ENCODE results near the gene MS4A15. TPM values are rescaled to one million over a fixed set of nuclear protein-coding genes. Genes with fewer than 3 reads are reported as not detected.

MS4A15 gene
- total RNA-seq, 4 donors from 2014 or later: not detected

- H3K4me3 ChIP-seq: no peak overlapping the region
- no peaks in the 10 kb centered on the region for H3K36me3 ChIP-seq
- H3K4me1 ChIP-seq: peaks cover 0 to 18% (median 0%) of the 10 kb centered on the region in 3 donors
- ATAC-seq: no peak
- TF ChIP-seq, protein P1, sequence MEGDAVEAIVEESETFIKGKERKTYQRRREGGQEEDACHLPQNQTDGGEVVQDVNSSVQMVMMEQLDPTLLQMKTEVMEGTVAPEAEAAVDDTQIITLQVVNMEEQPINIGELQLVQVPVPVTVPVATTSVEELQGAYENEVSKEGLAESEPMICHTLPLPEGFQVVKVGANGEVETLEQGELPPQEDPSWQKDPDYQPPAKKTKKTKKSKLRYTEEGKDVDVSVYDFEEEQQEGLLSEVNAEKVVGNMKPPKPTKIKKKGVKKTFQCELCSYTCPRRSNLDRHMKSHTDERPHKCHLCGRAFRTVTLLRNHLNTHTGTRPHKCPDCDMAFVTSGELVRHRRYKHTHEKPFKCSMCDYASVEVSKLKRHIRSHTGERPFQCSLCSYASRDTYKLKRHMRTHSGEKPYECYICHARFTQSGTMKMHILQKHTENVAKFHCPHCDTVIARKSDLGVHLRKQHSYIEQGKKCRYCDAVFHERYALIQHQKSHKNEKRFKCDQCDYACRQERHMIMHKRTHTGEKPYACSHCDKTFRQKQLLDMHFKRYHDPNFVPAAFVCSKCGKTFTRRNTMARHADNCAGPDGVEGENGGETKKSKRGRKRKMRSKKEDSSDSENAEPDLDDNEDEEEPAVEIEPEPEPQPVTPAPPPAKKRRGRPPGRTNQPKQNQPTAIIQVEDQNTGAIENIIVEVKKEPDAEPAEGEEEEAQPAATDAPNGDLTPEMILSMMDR (IDR thresholded peaks at IDR 0.05): no peak
- TF ChIP-seq POLR2AphosphoS5 (IDR thresholded peaks at IDR 0.05): no peak
- no peak for TF ChIP-seq POLR2A (IDR thresholded peaks at IDR 0.05)
- TF ChIP-seq EP300 (IDR thresholded peaks at IDR 0.05): no peak
- H3K27me3 ChIP-seq: no peaks in the 10 kb centered on the region
- H3K9me3 ChIP-seq: no peaks in the 10 kb centered on the region
- WGBS, 2 donors (ENCODE audit: low coverage in 1 of 2): 73 to 76% methylated on average over 5 to 7 of the region's 7 CpGs
- no peak overlapping the region for H3K27ac ChIP-seq
These were observed 24.8 kb downstream of the MS4A15 start for GRCh38 chr11:60781286-60781980.

- TF ChIP-seq POLR2AphosphoS5 (IDR thresholded peaks at IDR 0.05): no peak
- TF ChIP-seq, protein P1 (IDR thresholded peaks at IDR 0.05): no peak
- no peak for TF ChIP-seq EP300 (IDR thresholded peaks at IDR 0.05)
- no peak for TF ChIP-seq POLR2A (IDR thresholded peaks at IDR 0.05)
- peaks cover 2 to 23% (median 3%) of the 10 kb centered on the region in 3 donors for H3K4me1 ChIP-seq
- no peak for ATAC-seq
- H3K9me3 ChIP-seq: no peaks in the 10 kb centered on the region
- no peak overlapping the region for H3K27ac ChIP-seq
- WGBS, 2 donors (ENCODE audit: low coverage in 1 of 2): 94 to 100% methylated on average over 1 to 2 of the region's 4 CpGs
- H3K27me3 ChIP-seq: no peaks in the 10 kb centered on the region
- no peak overlapping the region for H3K4me3 ChIP-seq
- H3K36me3 ChIP-seq: no peaks in the 10 kb centered on the region
These were observed 25.3 kb downstream of the MS4A15 start for GRCh38 chr11:60781981-60782316.

GRCh38 chr11:60782393-60783140 is 25.9 kb downstream of the MS4A15 start:
- no peaks in the 10 kb centered on the region for H3K36me3 ChIP-seq
- no peak for ATAC-seq
- no peaks in the 10 kb centered on the region for H3K9me3 ChIP-seq
- peaks cover 2 to 29% (median 8%) of the 10 kb centered on the region in 3 donors for H3K4me1 ChIP-seq
- TF ChIP-seq, protein P1 (IDR thresholded peaks at IDR 0.05): no peak
- TF ChIP-seq EP300 (IDR thresholded peaks at IDR 0.05): no peak
- TF ChIP-seq POLR2AphosphoS5 (IDR thresholded peaks at IDR 0.05): no peak
- no peak for TF ChIP-seq POLR2A (IDR thresholded peaks at IDR 0.05)
- no peaks in the 10 kb centered on the region for H3K27me3 ChIP-seq
- 88% methylated on average over 7 of the region's 12 CpGs; no CpG with 5 or more reads in 1 of the 2 donors for WGBS, 2 donors (ENCODE audit: low coverage in 1 of 2)
- H3K27ac ChIP-seq: no peak overlapping the region
- H3K4me3 ChIP-seq: no peak overlapping the region

GRCh38 chr11:60783141-60783484 is 26.4 kb downstream of the MS4A15 start:
- 94% methylated on average over 7 of the region's 8 CpGs; no CpG with 5 or more reads in 1 of the 2 donors for WGBS, 2 donors (ENCODE audit: low coverage in 1 of 2)

More at GRCh38 chr11:60783141-60783484, 26.4 kb downstream of the MS4A15 start:
- Histone ChIP-seq H3K4me3 (no peak overlapping the region), H3K36me3 (no peaks in the 10 kb centered on the region), H3K9me3 (no peaks in the 10 kb centered on the region), H3K27ac (no peak overlapping the region), H3K4me1 (peaks cover 2 to 31% (median 9%) of the 10 kb centered on the region in 3 donors), H3K27me3 (no peaks in the 10 kb centered on the region)
- TF ChIP-seq POLR2A (IDR thresholded peaks at IDR 0.05) (no peak), EP300 (IDR thresholded peaks at IDR 0.05) (no peak), POLR2AphosphoS5 (IDR thresholded peaks at IDR 0.05) (no peak)
- TF ChIP-seq, protein P1 (IDR thresholded peaks at IDR 0.05): no peak
- no peak for ATAC-seq

Measured in gastroesophageal sphincter (tissue), 4 donors.